ENCODE data around the gene R3HDM4.
"Not testable (repeated sequence)": the region's sequence is repeated elsewhere in the genome, so short reads cannot be mapped to it uniquely, and the experiment has no call there.

The R3HDM4 gene

DNA sequence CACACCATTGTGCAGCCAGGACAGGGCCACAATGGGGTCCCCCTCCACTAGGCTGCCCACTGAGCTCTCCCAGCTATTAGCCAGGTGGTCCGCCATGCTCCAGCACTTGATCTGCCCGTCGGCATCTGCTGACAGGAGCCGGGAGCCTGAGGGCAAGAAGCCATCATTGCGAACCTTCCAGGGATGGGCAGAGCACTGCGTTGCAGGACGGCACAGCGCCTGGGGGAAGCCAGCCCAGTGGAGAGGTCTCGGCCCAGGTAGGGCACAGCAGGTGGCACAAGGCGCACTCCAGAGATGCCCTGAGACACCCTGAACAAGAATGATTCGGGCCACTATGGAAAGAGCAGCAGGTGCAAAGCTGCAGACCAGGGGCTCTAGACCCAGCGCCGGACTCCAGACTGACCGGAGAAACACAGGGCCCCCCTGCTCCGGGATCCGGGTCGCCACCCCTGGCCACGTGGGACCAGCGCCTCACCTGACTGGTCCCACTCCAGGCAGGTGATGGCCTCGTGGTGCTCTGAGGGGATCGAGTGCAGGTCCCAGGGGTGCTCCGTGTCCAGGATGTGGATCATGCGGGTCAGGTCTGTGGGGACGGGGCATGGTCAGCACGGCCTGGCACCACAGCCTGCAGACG lies 23.2 kb downstream of the R3HDM4 start:
- no peak for DNase-seq

DNA sequence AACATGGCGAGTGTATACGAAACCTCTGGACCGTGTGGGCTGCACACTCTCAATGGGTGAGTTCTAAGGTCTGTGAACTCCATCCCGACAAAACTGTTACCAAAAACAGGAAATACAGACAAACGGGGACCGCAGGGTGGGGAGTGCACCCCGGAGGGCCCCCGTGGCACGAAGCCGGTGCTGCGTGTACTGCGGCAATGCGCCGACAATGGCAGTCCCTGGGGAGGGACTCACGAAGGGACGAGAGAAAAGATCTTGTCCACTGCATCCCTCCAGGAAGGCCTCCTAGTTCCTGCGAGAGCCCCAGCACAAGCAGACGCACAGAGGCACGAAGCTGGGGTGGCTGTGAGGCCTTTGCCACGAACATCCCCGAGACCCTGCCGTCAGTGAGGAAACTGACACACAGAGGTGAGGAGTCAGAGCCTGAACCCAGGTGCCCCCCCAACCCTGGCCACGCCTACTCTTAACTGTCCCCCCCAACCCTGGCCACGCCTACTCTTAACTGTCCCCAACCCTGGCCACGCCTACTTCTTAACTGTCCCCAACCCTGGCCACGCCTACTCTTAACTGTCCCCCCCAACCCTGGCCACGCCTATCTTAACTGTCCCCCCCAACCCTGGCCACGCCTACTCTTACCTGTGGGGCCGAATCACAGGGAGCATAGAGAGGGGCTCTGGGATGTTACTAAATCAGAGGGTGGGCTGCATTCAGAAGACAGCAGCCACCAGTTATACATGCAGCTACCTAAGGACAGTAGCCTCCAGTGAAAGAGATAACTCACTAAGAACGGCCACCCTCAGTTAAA lies 24.2 kb downstream of the R3HDM4 start:
- no peak for DNase-seq

DNA sequence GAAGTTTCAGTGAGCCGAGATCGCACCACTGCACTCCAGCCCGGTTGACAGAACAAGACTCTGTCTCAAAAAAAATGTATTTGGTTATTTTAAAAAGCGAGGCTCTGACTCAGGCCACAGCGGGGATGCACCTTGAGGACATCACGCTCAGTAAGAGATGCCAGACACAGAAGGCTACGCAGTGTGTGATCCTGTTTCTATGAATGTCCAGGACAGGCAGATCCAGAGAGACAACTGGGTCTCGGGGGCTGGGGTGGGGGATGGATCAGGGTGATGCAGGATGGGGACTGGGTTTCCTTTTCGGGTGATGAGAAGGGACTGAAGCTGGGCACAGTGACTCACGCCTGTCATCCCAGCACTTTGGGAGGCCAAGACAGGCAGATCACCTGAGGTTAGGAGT lies 25.4 kb downstream of the R3HDM4 start:
- no peak for DNase-seq

DNA sequence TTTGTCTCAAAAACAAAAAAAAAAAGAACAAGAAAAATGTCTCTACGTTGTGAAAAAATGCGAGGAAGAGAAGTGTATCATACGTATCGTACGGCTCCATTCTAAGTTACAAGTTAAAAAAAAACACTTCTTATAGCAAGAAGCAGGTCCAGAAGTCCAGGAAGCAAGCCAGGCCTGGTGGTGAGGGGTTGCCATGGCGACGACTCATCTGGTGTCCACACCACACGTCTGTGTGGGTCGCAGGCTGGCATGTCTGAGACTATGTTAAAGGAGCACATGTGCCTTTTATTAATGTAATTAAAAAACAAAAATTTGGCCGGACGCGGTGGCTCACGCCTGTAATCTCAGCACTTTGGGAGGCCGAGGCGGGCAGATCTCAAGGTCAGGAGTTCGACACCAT lies 25.9 kb downstream of the R3HDM4 start:
- no peak for DNase-seq

DNA sequence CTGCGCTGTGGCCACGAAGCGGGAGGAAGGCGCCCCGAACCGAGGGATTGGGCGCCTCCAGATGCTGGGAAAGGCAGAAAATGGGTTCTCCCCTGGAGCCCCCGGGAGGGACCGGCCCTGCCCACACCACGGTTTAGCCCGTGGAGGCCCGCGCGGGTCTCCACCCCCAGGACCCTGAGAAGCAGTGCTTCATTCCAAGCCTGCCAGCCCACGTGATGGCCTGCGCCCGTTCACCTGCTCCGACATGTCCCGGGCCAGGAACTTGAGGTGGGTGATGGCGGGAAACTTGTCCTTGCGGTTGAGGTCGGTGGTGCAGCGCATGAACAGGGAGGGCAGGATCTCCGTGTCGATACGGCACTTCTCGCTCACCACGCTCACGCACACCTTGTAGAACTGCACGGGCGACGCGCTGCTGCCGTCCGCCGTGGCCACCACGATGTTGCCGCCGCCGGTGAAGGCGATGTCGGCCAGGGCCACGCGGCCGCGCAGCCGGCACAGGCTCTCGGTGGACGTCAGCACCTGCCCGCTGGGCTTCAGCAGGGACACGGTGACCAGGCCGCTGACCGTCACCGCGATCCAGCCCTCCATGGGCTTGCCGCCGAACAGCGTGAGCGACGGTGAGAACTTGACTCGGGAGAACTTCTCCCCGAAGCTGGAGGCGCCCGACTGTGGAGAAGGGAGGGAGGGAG lies 27.3 kb downstream of the R3HDM4 start:
- no peak for DNase-seq

DNA sequence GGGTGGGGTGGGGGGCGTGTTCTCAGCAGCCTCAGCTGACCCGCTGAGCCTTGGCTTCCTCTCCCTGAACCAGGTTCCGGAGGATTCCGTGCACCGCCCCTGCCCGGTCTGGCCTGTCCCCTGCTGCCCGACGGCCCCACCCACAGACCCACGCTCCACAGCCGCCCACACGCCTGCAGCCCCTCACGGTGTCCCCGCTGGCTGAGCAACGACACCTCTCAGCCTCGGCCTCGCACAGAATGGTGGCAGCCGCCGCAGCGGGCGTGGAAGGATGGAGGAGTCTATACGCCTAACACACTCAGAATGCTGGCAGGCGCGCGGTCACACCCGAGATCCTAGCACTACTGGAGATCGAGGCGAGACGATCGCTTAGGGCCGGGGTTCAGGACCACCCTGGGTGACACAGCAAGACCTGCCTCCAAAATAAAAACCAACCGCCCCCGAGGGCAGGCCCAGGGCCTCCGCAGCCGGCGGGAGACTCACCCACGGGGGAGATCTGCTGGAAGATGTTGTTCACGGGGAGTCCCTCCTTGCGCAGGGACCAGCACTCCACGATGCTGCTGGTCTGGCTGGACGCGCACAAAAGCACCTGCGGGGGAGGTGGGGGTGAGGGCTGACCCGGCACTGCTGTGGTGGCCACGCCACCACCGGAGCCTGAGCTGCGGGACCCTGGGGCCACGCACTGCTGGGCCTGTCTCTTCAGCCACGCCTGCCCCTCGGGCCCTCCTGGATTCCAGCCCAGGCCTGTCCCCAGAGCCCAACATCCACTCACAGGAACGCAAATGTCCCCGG lies 28.4 kb downstream of the R3HDM4 start:
- DNase-seq: no peak

DNA sequence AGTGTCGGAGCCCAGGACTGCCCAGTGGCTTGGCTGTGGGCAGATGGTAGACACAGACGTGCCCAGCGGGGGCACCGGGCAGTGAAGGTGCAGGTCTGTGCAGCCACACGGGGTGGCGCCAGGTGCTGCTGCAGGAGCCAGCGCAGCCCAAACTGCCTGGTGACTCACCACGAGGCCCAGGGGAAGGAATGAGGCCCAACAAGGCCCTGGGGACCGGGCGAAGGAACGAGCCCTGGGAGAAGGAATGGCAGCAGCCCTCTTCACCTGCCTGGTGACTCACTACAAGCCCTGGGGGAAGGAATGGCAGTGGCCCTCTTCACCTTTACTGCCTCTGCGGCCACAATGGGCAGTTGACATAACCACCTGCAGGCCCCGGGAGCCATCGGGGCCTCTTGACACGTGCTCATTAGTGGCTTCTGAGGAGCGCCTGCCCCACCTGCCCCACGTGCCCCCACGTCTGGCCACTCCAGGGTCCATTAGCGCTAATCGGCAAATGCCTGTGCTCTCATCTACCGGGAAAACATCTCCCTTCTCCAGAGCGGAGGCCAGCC lies 29.3 kb downstream of the R3HDM4 start:
- DNase-seq: peak in 1 of 2 experiments; percentile 78

DNA sequence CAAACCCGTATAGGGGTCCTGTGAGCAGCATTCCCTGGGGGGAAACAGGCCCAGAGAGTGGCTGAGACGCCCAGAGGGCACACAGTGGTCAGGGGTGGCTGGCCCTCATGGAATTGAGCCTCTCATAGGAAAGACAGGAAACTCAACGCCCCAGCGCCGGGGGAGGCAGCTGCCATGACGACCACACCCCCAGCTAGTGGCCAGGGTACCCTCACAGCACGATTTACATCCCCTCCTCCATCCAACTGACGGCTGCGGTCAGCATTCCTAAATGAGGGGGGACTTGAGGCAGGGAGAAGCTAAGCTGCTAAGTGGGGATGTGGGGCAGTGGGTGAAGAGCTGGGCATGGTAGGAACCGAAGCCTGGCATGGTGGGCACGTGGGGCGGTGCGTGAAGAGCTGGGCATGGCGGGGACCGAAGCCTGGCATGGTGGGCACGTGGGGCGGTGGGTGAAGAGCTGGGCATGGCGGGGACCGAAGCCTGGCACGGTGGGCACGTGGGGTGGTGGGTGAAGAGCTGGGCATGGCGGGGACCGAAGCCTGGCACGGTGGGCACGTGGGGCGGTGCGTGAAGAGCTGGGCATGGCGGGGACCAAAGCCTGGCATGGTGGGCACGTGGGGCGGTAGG lies 30.0 kb downstream of the R3HDM4 start:
- DNase-seq: no peak

DNA sequence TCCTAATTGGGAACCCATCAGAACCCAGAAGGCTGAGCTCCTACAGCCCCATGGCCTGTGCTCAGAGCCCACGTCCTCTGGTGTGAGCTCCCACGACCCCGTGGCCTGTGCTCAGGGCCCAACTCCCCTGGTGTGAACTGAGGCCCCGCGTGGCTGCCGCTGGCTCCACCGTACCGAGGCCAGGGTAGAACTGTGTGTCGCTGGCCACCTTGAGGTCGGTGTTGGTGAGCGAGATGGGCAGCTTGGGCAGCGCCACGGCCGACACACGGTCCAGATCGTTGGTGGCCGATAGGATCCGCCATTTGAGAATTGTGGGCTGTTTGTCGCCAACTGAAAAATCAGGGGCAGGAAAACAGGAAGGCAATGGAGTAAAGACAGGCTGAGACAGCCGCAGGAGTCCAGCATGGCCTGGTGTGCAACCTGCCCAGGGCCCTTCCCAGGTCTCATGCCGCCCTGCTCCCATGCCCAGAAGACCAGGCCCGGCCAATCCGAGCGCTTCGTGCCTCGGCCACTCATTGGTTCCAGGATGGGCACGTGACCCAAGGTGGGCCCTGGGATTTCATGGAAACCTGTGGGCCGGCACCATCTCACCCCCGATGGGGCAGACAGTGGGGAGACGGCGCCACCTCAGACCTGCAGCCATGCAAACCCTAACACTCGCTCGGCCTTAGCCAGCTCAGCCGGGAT lies 31.5 kb downstream of the R3HDM4 start:
- DNase-seq: no peak

DNA sequence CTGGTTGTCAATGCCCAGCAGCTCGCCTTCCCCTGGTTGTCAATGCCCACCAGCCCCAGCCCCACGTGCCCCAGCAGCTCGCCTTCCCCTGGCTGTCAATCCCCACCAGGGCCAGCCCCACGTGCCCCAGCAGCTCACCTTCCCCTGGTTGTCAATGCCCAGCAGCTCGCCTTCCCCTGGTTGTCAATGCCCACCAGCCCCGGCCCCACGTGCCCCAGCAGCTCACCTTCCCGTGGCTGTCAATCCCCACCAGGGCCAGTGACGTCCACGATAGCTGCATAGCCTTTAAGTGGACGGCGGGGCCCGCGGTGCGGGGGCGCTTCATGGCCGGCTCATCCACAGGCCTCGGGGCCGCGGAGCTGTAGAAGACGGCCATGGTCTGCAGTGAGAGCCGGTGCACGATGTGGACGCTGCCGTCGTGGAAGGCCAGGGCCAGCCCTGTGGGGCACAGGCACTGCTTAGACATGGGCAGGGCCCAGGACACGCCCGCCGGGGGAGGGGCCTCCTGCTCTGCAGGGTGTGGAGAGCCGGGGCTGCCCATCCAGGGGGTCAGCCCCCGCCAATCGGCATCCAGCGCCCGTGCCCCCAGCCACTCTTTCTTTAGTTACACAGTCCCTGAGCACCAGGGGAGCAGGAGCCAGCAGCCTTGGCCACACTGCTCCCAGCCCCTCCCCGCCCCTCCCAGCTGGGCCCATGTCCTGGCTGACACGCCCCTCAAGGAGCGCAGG lies 33.1 kb downstream of the R3HDM4 start:
- DNase-seq: no peak

DNA sequence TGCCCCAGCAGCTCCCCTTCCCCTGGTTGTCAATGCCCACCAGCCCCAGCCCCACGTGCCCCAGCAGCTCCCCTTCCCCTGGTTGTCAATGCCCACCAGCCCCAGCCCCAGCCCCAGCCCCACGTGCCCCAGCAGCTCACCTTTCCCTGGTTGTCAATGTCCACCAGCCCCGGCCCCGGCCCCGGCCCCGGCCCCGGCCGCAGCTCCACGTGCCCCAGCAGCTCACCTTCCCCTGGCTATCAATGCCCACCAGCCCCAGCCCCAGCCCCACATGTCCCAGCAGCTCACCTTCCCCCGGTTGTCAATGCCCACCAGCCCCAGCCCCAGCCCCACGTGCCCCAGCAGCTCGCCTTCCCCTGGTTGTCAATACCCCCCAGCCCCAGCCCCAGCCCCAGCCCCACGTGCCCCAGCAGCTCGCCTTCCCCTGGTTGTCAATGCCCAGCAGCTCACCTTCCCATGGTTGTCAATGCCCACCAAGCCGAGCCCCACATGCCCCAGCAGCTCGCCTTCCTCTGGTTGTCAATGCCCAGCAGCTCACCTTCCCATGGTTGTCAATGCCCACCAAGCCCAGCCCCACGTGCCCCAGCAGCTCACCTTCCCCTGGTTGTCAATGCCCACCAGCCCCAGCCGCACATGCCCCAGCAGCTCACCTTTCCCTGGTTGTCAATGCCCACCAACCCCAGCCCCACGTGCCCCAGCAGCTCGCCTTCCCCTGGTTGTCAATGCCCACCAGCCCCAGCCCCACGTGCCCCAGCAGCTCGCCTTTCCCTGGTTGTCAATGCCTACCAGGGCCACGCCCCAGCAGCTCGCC lies 34.1 kb downstream of the R3HDM4 start:
- DNase-seq: not testable (repeated sequence)

DNA sequence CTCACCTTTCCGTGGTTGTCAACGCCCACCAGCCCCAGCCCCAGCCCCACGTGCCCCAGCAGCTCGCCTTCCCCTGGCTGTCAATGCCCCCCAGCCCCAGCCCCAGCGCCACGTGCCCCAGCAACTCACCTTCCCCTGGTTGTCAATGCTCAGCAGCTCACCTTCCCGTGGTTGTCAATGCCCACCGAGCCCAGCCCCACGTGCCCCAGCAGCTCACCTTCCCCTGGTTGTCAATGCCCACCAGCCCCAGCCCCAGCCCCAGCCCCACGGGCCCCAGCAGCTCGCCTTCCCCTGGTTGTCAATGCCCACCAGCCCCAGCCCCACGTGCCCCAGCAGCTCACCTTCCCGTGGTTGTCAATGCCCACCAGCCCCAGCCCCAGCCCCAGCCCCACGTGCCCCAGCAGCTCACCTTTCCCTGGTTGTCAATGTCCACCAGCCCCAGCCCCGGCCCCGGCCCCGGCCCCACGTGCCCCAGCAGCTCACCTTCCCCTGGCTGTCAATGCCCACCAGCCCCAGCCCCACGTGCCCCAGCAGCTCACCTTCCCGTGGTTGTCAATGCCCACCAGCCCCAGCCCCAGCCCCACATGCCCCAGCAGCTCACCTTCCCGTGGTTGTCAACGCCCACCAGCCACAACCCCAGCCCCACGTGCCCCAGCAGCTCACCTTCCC lies 34.9 kb downstream of the R3HDM4 start:
- not testable (repeated sequence) for DNase-seq

DNA sequence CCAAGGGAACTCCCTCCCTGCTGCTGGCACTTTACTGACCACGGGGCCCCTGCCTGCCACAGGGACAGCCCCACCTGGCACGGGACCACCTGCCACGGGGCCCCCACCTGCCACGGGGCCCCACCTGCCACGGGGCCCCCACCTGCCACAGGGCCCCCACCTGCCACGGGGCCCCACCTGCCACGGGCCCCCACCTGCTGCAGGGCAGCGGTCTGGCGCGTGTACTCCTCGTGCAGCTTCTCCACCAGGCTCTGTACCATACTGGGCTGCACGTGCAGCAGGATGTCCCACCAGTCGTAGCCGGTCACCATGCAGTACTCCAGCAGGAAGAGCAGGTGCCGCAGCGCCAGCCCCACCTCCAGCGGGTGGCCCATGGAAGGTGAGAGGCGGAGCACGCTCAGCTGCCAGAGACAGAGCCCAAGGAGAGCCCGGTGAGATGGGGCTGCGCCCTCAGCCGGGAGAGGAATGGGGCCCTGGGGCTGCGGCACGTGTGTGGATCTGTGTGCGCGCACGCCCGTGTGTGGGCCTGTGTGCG lies 36.2 kb downstream of the R3HDM4 start:
- DNase-seq: no peak

DNA sequence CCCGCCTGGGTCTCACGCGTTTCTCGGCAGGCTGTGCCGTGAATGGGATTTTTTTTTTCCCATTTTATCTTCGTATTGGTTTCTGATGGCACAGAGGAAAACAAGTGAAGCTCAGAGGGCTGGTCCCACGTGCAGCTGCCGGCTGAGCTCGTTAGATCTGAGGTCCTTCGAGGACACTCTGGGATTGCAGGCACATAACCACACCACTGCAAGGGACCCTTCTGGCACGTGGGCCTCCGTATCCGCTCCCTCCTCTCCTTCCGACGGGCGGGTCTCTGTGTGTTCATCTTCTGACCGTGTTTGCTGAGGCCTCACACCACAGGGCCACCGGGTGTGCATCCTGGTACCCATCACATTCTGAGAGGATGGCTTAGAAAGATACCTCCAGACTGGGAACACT lies 36.9 kb downstream of the R3HDM4 start:
- DNase-seq: no peak

DNA sequence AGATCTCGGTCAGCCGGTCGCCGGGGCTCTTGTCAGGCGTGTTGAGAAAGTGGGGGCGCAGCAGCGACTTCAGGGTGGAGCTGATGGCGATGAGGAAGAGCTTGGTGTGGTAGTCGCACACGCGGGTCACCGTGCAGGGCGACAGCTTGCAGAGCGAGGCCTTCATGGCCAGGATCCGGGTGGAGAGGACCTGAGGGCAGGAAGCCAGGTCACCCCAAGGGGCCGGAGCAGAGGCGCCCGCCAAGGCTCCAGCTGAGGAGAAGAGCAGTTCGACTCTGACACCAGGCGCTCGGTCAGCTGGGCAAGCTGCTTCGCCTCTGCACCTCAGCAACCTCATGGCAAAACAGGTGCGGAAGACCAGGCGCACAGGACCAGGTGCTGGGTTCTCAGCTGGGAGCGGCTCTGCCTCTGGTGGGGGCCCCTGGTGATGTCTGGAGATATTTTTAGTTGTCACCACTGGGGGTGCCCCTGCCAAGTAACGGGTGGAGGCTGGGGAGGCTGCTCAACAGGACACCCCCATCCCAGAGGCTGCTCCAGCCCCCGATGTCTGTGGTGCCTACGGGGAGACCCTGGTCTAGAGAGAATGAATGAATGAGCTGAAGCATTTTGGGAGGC lies 37.6 kb downstream of the R3HDM4 start:
- no peak for DNase-seq

DNA sequence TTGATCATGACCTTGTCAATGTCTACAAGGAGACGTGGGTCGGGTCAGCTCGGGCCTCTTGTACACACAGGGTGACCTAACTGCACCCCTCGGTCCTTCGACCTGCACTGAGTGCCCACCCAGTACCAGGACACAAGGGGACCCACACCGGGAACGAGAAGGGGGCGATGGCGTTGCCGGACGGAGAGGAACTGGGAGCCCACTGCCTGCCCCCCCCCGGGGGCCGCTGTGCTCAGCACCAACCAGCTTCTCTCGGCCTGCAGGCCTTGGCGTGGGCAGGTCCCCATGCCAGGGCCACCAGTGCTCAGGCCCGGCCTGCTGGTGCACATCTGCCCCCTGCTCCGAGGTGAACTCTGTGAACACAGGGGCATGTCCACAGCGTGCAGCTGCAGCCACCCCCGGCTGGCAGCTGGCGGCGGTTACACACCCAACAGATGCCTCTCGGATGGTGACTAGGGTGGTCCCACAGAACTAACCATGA lies 39.4 kb downstream of the R3HDM4 start:
- no peak for DNase-seq

DNA sequence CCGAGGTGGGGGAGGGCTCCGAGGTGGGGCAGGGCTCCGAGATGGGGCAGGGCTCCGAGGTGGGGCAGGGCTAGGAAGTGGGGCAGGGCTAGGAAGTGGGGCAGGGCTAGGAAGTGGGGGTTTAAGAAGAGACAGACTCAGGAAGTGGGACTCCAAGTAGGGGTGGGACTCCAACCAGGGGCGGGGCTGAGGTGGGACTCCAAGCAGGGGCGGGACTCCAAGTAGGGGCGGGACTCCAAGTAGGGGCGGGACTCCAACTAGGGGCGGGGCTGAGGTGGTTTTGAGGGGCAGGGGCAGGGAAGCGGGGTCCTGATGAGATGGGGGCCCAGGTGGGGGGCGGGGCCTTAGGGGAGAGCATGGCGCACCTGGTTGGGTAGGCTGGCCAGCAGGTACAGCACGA lies 39.9 kb downstream of the R3HDM4 start:
- no peak for DNase-seq

DNA sequence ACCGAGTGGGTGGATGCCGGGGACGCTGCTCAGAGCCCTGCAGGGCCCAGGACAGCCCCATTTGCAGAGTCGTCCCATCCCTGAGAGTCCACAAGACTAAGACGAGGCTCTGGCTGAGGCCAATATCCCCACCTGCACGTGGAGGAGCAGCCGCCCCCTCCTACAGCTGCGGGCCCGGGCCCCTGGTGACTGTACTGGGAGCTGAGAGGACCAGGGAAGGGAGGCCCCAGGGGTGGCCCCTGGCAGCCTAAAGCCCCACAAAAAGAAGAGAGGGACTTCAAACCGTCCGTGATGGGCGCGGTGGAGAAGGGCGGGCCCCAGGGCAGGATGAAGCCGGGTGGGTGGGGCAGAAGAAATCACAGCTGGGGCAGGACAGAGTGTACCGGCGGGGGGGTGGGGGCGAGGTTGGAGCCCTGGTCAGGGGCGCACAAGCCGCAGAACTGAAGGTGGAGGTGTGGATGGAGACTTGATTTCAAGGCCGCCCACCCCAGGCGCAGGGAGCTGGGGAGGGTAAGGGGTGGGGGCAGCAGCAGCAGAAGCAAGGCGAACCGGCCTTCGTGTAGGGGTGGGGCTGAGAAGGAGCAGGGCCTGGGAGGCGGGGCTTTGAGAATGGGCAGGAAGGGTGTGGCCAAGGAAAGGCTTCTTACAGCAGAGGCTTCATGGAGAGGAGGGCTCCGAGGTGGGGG lies 40.6 kb downstream of the R3HDM4 start:
- no peak for DNase-seq

Measured in NCI-H524 (cell line).